ENCODE results near the gene METTL5. TPM values are rescaled to one million over a fixed set of nuclear protein-coding genes. Genes with fewer than 3 reads are reported as not detected.

METTL5 gene
- total and polyA plus RNA-seq, 9 of the 15 experiments (the other 6 are each of a cell fraction or from before 2014, with no cell fraction given) = 149 to 471 (median 224) TPM

DNA sequence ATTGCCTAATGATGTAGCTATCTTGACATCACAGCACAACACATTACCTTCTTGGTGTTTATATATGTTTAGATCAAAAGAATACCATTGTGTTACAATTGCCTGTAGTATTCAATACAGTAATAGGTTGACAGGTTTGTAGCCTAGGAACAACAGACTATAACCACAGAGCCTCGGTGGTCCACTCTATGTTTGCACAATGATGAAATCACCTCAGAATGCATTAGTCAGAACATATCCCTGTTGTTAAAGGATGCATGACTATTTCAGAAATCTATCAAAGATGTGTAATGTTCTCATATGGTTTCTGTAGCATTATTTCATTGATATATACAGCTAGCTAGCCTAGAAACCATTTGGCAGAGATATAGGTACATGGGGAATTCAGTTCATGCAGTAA is 8.9 kb downstream of the METTL5 start:
- ChIA-PET CTCF (ENCODE audit: low intra/inter-chr PET ratio) (no interaction called here), POLR2A (interaction anchor here (0.6 to 6.0 kb wide), 5 partner anchors 8 to 62 kb away, joined by 3 to 32 read pairs (median 8); partner anchors contain the start of genes SSB and UBR3)
- DNase-seq (ENCODE audit: extremely low read depth in 1 of 4, low spot score in 3 of 4) = no peak
- intact Hi-C loops (cut with micrococcal nuclease) = no loop called here
- ATAC-seq = peak; percentile 23; the same call in 1 of the 3 replicates
- Histone ChIP-seq H3K9me1 (ENCODE audit: control insufficient read depth, insufficient read depth, low read length) (no peaks in the 10 kb centered on the region), H3K4me1 (replicated peaks in 1 of 2; ENCODE audit: control insufficient read depth in 2 of 2, insufficient read depth in 2 of 2, low read length in 2 of 2) (no peaks in the 10 kb centered on the region; a peak in 1 of 5 replicates), H4K20me1 (replicated peaks; ENCODE audit: control insufficient read depth, insufficient read depth, low read length) (no peaks in the 10 kb centered on the region), H3K27ac (ENCODE audit: extremely low read depth, low read depth, low read length) (no peak overlapping the region), H3K4me2 (ENCODE audit: insufficient read depth, low read length) (no peak overlapping the region), H2AFZ (ENCODE audit: low read depth, low read length) (no peak overlapping the region), H3K9me3 (replicated peaks; ENCODE audit: control insufficient read depth, insufficient read depth, low read depth, low read length) (no peaks in the 10 kb centered on the region), H3K4me3 (no peak overlapping the region), H3K79me2 (ENCODE audit: control insufficient read depth, insufficient read depth, low read length) (peaks cover 25% of the 10 kb centered on the region; the same call in 2 of the 3 replicates), H3K36me3 (ENCODE audit: control insufficient read depth, insufficient read depth, low read length) (peaks cover 78% of the 10 kb centered on the region), H3K27me3 (ENCODE audit: control insufficient read depth in 2 of 2, insufficient read depth in 2 of 2, low read length in 2 of 2) (no peaks in the 10 kb centered on the region), H3K9ac (ENCODE audit: insufficient read depth in 1 of 2, low read depth in 2 of 2, low read length in 2 of 2) (no peak overlapping the region)
- WGBS (ENCODE audit: insufficient coverage, low coverage, missing lambda C conversion rate) = 29% methylated on average over 1 of the region's 1 CpG
- TF ChIP-seq CBX2 (IDR thresholded peaks at IDR 0.05; ENCODE audit: insufficient read depth, low read length, poor library complexity, severe bottlenecking) (no peak), FOXJ3 (CRISPR knock-in tag; IDR thresholded peaks at IDR 0.05) (no peak), CEBPG (CRISPR knock-in tag; IDR thresholded peaks at IDR 0.05) (no peak), CEBPG (tag; conservative IDR thresholded peaks at IDR 0.05 in 1 of 2, IDR thresholded peaks at IDR 0.05 in 1 of 2) (peak in 1 of 2 experiments; percentile 74; a peak in 1 of 4 replicates), CEBPB (tag; IDR thresholded peaks at IDR 0.05) (peak; percentile 48), FOXA3 (CRISPR knock-in tag; conservative IDR thresholded peaks at IDR 0.05 in 1 of 2, IDR thresholded peaks at IDR 0.05 in 1 of 2) (peak; percentile 62 to 75; a peak in 2 of 4 replicates)
- TF ChIP-seq, protein P1, sequence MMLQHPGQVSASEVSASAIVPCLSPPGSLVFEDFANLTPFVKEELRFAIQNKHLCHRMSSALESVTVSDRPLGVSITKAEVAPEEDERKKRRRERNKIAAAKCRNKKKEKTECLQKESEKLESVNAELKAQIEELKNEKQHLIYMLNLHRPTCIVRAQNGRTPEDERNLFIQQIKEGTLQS (IDR thresholded peaks at IDR 0.05) = peak; percentile 68
- TF ChIP-seq, protein P1 (CRISPR knock-in tag; conservative IDR thresholded peaks at IDR 0.05) = no peak
- TF ChIP-seq, protein P2, sequence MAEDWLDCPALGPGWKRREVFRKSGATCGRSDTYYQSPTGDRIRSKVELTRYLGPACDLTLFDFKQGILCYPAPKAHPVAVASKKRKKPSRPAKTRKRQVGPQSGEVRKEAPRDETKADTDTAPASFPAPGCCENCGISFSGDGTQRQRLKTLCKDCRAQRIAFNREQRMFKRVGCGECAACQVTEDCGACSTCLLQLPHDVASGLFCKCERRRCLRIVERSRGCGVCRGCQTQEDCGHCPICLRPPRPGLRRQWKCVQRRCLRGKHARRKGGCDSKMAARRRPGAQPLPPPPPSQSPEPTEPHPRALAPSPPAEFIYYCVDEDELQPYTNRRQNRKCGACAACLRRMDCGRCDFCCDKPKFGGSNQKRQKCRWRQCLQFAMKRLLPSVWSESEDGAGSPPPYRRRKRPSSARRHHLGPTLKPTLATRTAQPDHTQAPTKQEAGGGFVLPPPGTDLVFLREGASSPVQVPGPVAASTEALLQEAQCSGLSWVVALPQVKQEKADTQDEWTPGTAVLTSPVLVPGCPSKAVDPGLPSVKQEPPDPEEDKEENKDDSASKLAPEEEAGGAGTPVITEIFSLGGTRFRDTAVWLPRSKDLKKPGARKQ (CRISPR knock-in tag; IDR thresholded peaks at IDR 0.05) = no peak
- no TSS peak for BruUV-seq (replicated peaks)
- in situ Hi-C loops (cut with MboI) = no loop called here
- FAIRE-seq = no peak

Measured in K562 (cell line).